GM19025 (cell line): Measurements from ENCODE around the gene TMEM208.

Experiments
- ATAC-seq: cut with Tn5 transposase; IDR thresholded peaks from one replicate; pipeline ENCODE4 v1.9.1; 2021; ENCODE audit warnings: mild to moderate bottlenecking, low read depth, moderate library complexity; ENCODE audit not compliant: unreplicated experiment

TMEM208 gene

GRCh38 chr16:67191411-67191994 lies 35.4 kb upstream of the TMEM208 start:
- ATAC-seq, result no peak

- peak; percentile 90 for ATAC-seq
Observed at GRCh38 chr16:67191995-67192681, 34.8 kb upstream of the TMEM208 start, which contains the start of gene E2F4. E2F4 (plus strand) TSS chr16:67192155; CDS start chr16:67192228, 73 bp downstream.

GRCh38 chr16:67192781-67193361 lies 34.1 kb upstream of the TMEM208 start:
- no peak for ATAC-seq

GRCh38 chr16:67193536-67193935 lies 33.4 kb upstream of the TMEM208 start:
- ATAC-seq, result no peak

- no peak for ATAC-seq
Observed at GRCh38 chr16:67194260-67194659, 32.7 kb upstream of the TMEM208 start.

- ATAC-seq, result no peak
Observed at GRCh38 chr16:67195676-67196075, 31.3 kb upstream of the TMEM208 start.

GRCh38 chr16:67196881-67197280 lies 30.0 kb upstream of the TMEM208 start:
- no peak for ATAC-seq

GRCh38 chr16:67197704-67198103 lies 29.2 kb upstream of the TMEM208 start:
- no peak for ATAC-seq

GRCh38 chr16:67198238-67198734 lies 28.6 kb upstream of the TMEM208 start:
- ATAC-seq, result no peak

GRCh38 chr16:67199011-67199807 lies 27.7 kb upstream of the TMEM208 start, which contains the start of gene ELMO3:
ELMO3 (plus strand) TSS chr16:67199131; CDS start chr16:67199327, 196 bp downstream.
- no peak for ATAC-seq

- ATAC-seq, result no peak
Observed at GRCh38 chr16:67199808-67200198, 27.1 kb upstream of the TMEM208 start.

- no peak for ATAC-seq
Observed at GRCh38 chr16:67200491-67200890, 26.4 kb upstream of the TMEM208 start.

GRCh38 chr16:67201411-67202345 lies 25.3 kb upstream of the TMEM208 start:
- no peak for ATAC-seq

- ATAC-seq, result no peak
Observed at GRCh38 chr16:67202426-67202825, 24.5 kb upstream of the TMEM208 start.

GRCh38 chr16:67202956-67203493 lies 23.9 kb upstream of the TMEM208 start:
- no peak for ATAC-seq

- no peak for ATAC-seq
Observed at GRCh38 chr16:67204076-67204475, 22.9 kb upstream of the TMEM208 start.

GRCh38 chr16:67206129-67206837 lies 20.6 kb upstream of the TMEM208 start:
- no peak for ATAC-seq

GRCh38 chr16:67206838-67207248 lies 20.1 kb upstream of the TMEM208 start:
- no peak for ATAC-seq
